H1 (cell line): Measurements from ENCODE around the gene IL32. TPM values are rescaled to one million over a fixed set of nuclear protein-coding genes. Genes with fewer than 3 reads are reported as not detected.

Source experiments
- CTCF ChIA-PET: fragments of 300-600 bp; sonication (Branson Sonifier 250); formaldehyde crosslinking; loops from one replicate; lab custom pipeline; 2021; ENCODE audit not compliant: partially characterized antibody; lab: Charles Lee
- POLR2A ChIA-PET: fragments of 300-600 bp; sonication (Branson Sonifier 250); formaldehyde crosslinking; loops from one replicate; lab custom pipeline; 2021; ENCODE audit warnings: inconsistent platforms; ENCODE audit not compliant: partially characterized antibody; lab: Charles Lee
- DNase-seq, 2 experiments: peaks; one replicate each; pipeline versions ENCODE4 v3.0.0 to v3.0.0-alpha.2; 2010 to 2022; ENCODE audit warnings: low spot score in 2 of 2, low read depth in 1 of 2, mixed read lengths in 1 of 2
- FAIRE-seq: peaks from 2 replicates; lab custom pipeline; 2011; peaks lifted over from hg19 to GRCh38; lab: Jason Lieb, UNC
- H2AFZ ChIP-seq: 2 replicates; pipeline ENCODE4 v1.8.1; 2012; ENCODE audit warnings: low read length, inconsistent platforms
- H2AK5ac ChIP-seq: 2 replicates; pipeline ENCODE4 v1.6.1; 2013; ENCODE audit warnings: low read depth, low read length
- H2BK120ac ChIP-seq: replicated peaks from 2 replicates; pipeline ENCODE3; 2013; ENCODE audit warnings: low read depth, low read length, inconsistent platforms
- H2BK12ac ChIP-seq: 2 replicates; pipeline ENCODE4 v1.6.1; 2013; ENCODE audit warnings: low read depth, low read length
- H2BK15ac ChIP-seq: 2 replicates; pipeline ENCODE4 v1.6.1; 2013; ENCODE audit warnings: low read length
- H2BK20ac ChIP-seq: 2 replicates; pipeline ENCODE4 v1.6.1; 2013; ENCODE audit warnings: low read length
- H2BK5ac ChIP-seq: 2 replicates; pipeline ENCODE4 v1.6.1; 2013; ENCODE audit warnings: low read depth, low read length
- H3K14ac ChIP-seq: 2 replicates; pipeline ENCODE4 v1.6.1; 2013; ENCODE audit warnings: inconsistent platforms; ENCODE audit not compliant: insufficient read length
- H3K18ac ChIP-seq: 2 replicates; pipeline ENCODE4 v1.6.1; 2013; ENCODE audit warnings: low read length; ENCODE audit errors: extremely low read depth
- H3K23ac ChIP-seq: 2 replicates; pipeline ENCODE4 v1.6.1; 2013; ENCODE audit warnings: inconsistent platforms; ENCODE audit not compliant: insufficient read length
- H3K23me2 ChIP-seq: 2 replicates; pipeline ENCODE4 v1.6.1; 2013; ENCODE audit warnings: low read depth, low read length
- H3K27ac ChIP-seq: 2 replicates; pipeline ENCODE4 v1.6.1; 2011; ENCODE audit warnings: low read depth, low read length, inconsistent platforms
- H3K27me3 ChIP-seq, 4 experiments: replicated peaks in 1 of 4; 1 replicate in 1 of 4; 2 replicates in 3 of 4; pipeline versions ENCODE4 v1.6.1 to v1.8.1; 2011 to 2013; ENCODE audit warnings: low read length in 3 of 4, mild to moderate bottlenecking in 3 of 4, inconsistent platforms in 2 of 4, mixed read lengths in 2 of 4, moderate library complexity in 1 of 4; ENCODE audit not compliant: control insufficient read depth in 3 of 4, insufficient read depth in 3 of 4; ENCODE audit errors: extremely low read depth in 1 of 4
- H3K36me3 ChIP-seq, 4 experiments: 2 replicates each; pipeline versions ENCODE4 v1.6.1 to v1.8.1; 2011 to 2013; ENCODE audit warnings: mild to moderate bottlenecking in 4 of 4, low read length in 3 of 4, moderate library complexity in 2 of 4, control low read depth in 1 of 4, inconsistent platforms in 1 of 4; ENCODE audit not compliant: insufficient read depth in 4 of 4, control insufficient read depth in 2 of 4
- H3K4ac ChIP-seq: replicated peaks from 2 replicates; pipeline ENCODE3; 2013; ENCODE audit warnings: low read length, low read depth, mixed read lengths, inconsistent platforms; ENCODE audit not compliant: insufficient read length
- H3K4me1 ChIP-seq, 4 experiments: replicated peaks in 1 of 4; 1 replicate in 1 of 4; 2 replicates in 3 of 4; pipeline versions ENCODE4 v1.6.1 to v1.8.1; 2011 to 2013; ENCODE audit warnings: low read length in 3 of 4, inconsistent platforms in 2 of 4, mixed read lengths in 1 of 4; ENCODE audit not compliant: insufficient read depth in 4 of 4, control insufficient read depth in 3 of 4
- H3K4me2 ChIP-seq, 2 experiments: 2 replicates each; pipeline versions ENCODE4 v1.6.1 to v1.8.1; 2011 to 2013; ENCODE audit warnings: low read depth in 2 of 2, low read length in 2 of 2, control low read depth in 1 of 2, inconsistent platforms in 1 of 2, mild to moderate bottlenecking in 1 of 2; ENCODE audit not compliant: insufficient read depth in 1 of 2
- H3K4me3 ChIP-seq, 4 experiments: fragments of 200-600, 300-600 bp in 1 of 4; sonication (generic), shearing (Covaris generic), sonication (Bioruptor Twin) in 1 of 4; 2 replicates each; pipeline versions ENCODE4 v1.5.1 to v1.8.1; 2011 to 2016; ENCODE audit warnings: low read length in 4 of 4, low read depth in 3 of 4, control low read depth in 2 of 4, inconsistent platforms in 2 of 4, mild to moderate bottlenecking in 2 of 4, mixed read lengths in 1 of 4, moderate library complexity in 1 of 4; ENCODE audit not compliant: insufficient read depth in 2 of 4; ENCODE audit errors: extremely low read depth in 1 of 4
- H3K56ac ChIP-seq: replicated peaks from 2 replicates; pipeline ENCODE3; 2013; ENCODE audit warnings: low read depth, mild to moderate bottlenecking, mixed read lengths, low read length, inconsistent platforms; ENCODE audit not compliant: insufficient read length
- H3K79me1 ChIP-seq: 2 replicates; pipeline ENCODE4 v1.6.1; 2013; ENCODE audit warnings: low read depth, low read length, control low read depth
- H3K79me2 ChIP-seq, 2 experiments: 2 replicates each; pipeline versions ENCODE4 v1.6.1 to v1.8.1; 2012 to 2013; ENCODE audit warnings: low read length in 2 of 2, mild to moderate bottlenecking in 2 of 2, inconsistent platforms in 1 of 2; ENCODE audit not compliant: insufficient read depth in 2 of 2, control insufficient read depth in 1 of 2
- H3K9ac ChIP-seq, 4 experiments: replicated peaks in 1 of 4; 1 replicate in 1 of 4; 2 replicates in 3 of 4; pipeline versions ENCODE4 v1.6.1 to v1.8.1; 2011 to 2013; ENCODE audit warnings: low read depth in 3 of 4, low read length in 3 of 4, control low read depth in 2 of 4, mild to moderate bottlenecking in 2 of 4, moderate library complexity in 2 of 4, inconsistent platforms in 1 of 4; ENCODE audit errors: extremely low read depth in 1 of 4
- H3K9me3 ChIP-seq, 2 experiments: 2 replicates each; pipeline versions ENCODE4 v1.6.1 to v1.8.1; 2012 to 2013; ENCODE audit warnings: mild to moderate bottlenecking in 2 of 2, moderate library complexity in 2 of 2, control low read depth in 1 of 2, inconsistent platforms in 1 of 2, low read depth in 1 of 2, low read length in 1 of 2, mixed read lengths in 1 of 2; ENCODE audit not compliant: insufficient read depth in 2 of 2
- H4K20me1 ChIP-seq, 2 experiments: replicated peaks in 1 of 2; 2 replicates each; pipeline versions ENCODE3 to v1.8.1; 2011 to 2013; ENCODE audit warnings: inconsistent platforms in 2 of 2, low read length in 2 of 2, mild to moderate bottlenecking in 1 of 2; ENCODE audit not compliant: insufficient read depth in 2 of 2, control insufficient read depth in 1 of 2
- H4K5ac ChIP-seq: 2 replicates; pipeline ENCODE4 v1.6.1; 2013; ENCODE audit warnings: low read length, low read depth, mixed read lengths, inconsistent platforms; ENCODE audit not compliant: insufficient read length
- H4K8ac ChIP-seq: 2 replicates; pipeline ENCODE4 v1.8.0; 2013; ENCODE audit warnings: mild to moderate bottlenecking, moderate library complexity, low read length, inconsistent platforms; ENCODE audit not compliant: insufficient read depth; ENCODE audit errors: extremely low read depth
- H4K91ac ChIP-seq: replicated peaks from 2 replicates; pipeline ENCODE3; 2013; ENCODE audit warnings: low read length, mixed read lengths, inconsistent platforms; ENCODE audit not compliant: insufficient read length
- KDM5A ChIP-seq: fragments of 200-600 bp; IDR thresholded peaks from 2 replicates; pipeline ENCODE4 v1.7.1; 2012; ENCODE audit warnings: mild to moderate bottlenecking, low read length, inconsistent platforms, mixed read lengths
- NANOG ChIP-seq: IDR thresholded peaks from 2 replicates; pipeline ENCODE4 v1.6.1; 2011; ENCODE audit warnings: low read length, low read depth, mild to moderate bottlenecking, inconsistent platforms; ENCODE audit not compliant: insufficient read depth, poor library complexity, severe bottlenecking
- RAD21 ChIP-seq, 2 experiments: IDR thresholded peaks in 1 of 2; conservative IDR thresholded peaks in 1 of 2; 2 replicates each; pipeline ENCODE4 v1.6.1; 2011; ENCODE audit warnings: low read depth in 2 of 2, low read length in 2 of 2, improper control_type of control experiment in 1 of 2, inconsistent platforms in 1 of 2, mild to moderate bottlenecking in 1 of 2, moderate library complexity in 1 of 2
- WGBS, 2 experiments: shearing (Covaris generic) in 1 of 2; methylation state at CpG; one replicate each; pipeline versions ENCODE4 v1.1.6 to v1.1.7; 2013 to 2015; ENCODE audit warnings: low lambda C conversion rate in 2 of 2, mixed read lengths in 2 of 2, inconsistent platforms in 1 of 2, low coverage in 1 of 2, missing lambda C conversion rate in 1 of 2; ENCODE audit not compliant: insufficient replicate concordance in 2 of 2, insufficient coverage in 1 of 2, insufficient read length in 1 of 2; ENCODE audit errors: extremely low coverage in 1 of 2, missing lambda C conversion rate in 1 of 2; 5-methylcytosine and 5-hydroxymethylcytosine counted together
- polyA plus RNA-seq, 7 experiments: library from polyadenylated mRNA; depleted of rRNA in 3 of 7; stranded (reverse) in 5 of 7; unstranded in 2 of 7; fragments of >200 nt in 5 of 7; fragments of 200-250 nt in 2 of 7; gene quantifications; 1 replicate in 5 of 7; 2 replicates in 1 of 7; 4 replicates in 1 of 7; pipeline versions ENCODE4 v1.2.1 to v1.2.3, GENCODE V29; 2011 to 2013; ENCODE audit warnings: missing spikeins in 2 of 7, mixed read lengths in 2 of 7
- total RNA-seq: library from RNA; stranded (reverse); fragmentation: NEBNext Ultra II Directional; extraction: Animal tissue kit (Norgen Biotek cat#: 25700); gene quantifications from 2 replicates; pipeline ENCODE4 v1.2.1, GENCODE V29; 2021

The IL32 gene
- total and polyA plus RNA-seq, 2 of the 8 experiments (the other 6 are each of a cell fraction or from before 2014, with no cell fraction given) = 2.7 to 5.0 TPM

DNA sequence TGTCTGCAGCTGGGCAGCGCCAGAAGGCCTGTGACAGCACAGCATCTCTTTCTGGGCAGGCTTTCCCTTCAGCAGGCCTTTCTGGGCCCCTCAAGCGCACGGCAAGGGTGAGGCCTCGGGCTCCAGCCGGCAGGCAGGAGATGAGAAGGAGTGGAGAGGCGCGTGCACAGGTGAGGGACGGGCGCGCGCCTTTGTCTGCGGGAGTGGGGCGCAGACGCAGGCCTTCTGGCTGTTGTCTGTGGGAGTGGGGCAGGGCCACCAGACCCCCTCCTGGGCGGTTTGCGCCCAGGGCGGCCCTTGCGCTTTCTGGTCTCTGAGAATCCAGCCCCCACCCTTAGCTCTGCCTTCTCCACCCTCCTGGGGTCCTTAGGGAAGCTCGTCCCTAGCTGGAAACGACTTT, 53.4 kb downstream of the IL32 start:
- POLR2A ChIA-PET = interaction anchor here (1.0 to 7.2 kb wide), 4 partner anchors 9 to 98 kb away, joined by 3 to 168 read pairs (median 24); partner anchors contain the start of genes TNFRSF12A and ZSCAN10
- FAIRE-seq = no peak

More for the DNA sequence above, 53.4 kb downstream of the IL32 start:
- Histone ChIP-seq H3K56ac (no peak overlapping the region), H3K4me3 (no peak overlapping the region), H2BK20ac (no peak overlapping the region), H3K36me3 (peaks cover 0 to 27% (median 16%) of the 10 kb centered on the region in 4 experiments; a peak in 7 of 8 replicates), H4K5ac (no peak overlapping the region), H3K23ac (no peak overlapping the region), H4K8ac (no peak overlapping the region), H4K91ac (no peak overlapping the region), H3K79me1 (no peaks in the 10 kb centered on the region), H3K9ac (no peak overlapping the region), H3K9me3 (no peaks in the 10 kb centered on the region), H3K4me1 (peaks cover 0 to 6% (median 1%) of the 10 kb centered on the region in 4 experiments; a peak in 2 of 7 replicates), H2BK15ac (no peak overlapping the region), H3K4ac (no peak overlapping the region), H3K18ac (no peak overlapping the region)
- no peak for DNase-seq
- TF ChIP-seq RAD21 (IDR thresholded peaks at IDR 0.05 in 1 of 2, conservative IDR thresholded peaks at IDR 0.05 in 1 of 2; ENCODE audit: low read depth in 2 of 2, low read length in 2 of 2) (no peak), NANOG (no peak), KDM5A (no peak)
- TF ChIP-seq, all 59 proteins: peak for 0
- peaks cover 3% of the 10 kb centered on the region; the same call in 1 of the 2 replicates for H3K23me2 ChIP-seq
- no peak overlapping the region for H2BK5ac ChIP-seq
- H3K27ac ChIP-seq = no peak overlapping the region
- H2BK120ac ChIP-seq = no peak overlapping the region
- H3K79me2 ChIP-seq = peaks cover 0 to 3% of the 10 kb centered on the region in 2 experiments; a peak in 2 of 4 replicates
- no peak overlapping the region for H2AFZ ChIP-seq
- 96% methylated on average over 18 of the region's 20 CpGs; no CpG with 5 or more reads in 1 of the 2 experiments for WGBS, 2 experiments
- H3K27me3 ChIP-seq = no peaks in the 10 kb centered on the region
- H3K4me2 ChIP-seq = no peak overlapping the region
- H2AK5ac ChIP-seq = no peak overlapping the region
- CTCF ChIA-PET = interaction anchor here (0.7 to 36.8 kb wide), 5 partner anchors 14 to 842 kb away, joined by 3 to 619 read pairs (median 18); partner anchors contain the start of genes ZNF213 and ZSCAN10
- no peak overlapping the region for H2BK12ac ChIP-seq
- peaks cover 0 to 10% of the 10 kb centered on the region in 2 experiments for H4K20me1 ChIP-seq
- H3K14ac ChIP-seq = no peak overlapping the region
